Activated naive CD4-positive, alpha-beta T cell treated with anti-CD3 and anti-CD28 coated beads for 36 hours (primary cell): ENCODE results near the gene RAI14. TPM values are rescaled to one million over a fixed set of nuclear protein-coding genes. Genes with fewer than 3 reads are reported as not detected.

Experiments
- CTCF ChIA-PET: fragments of 350-600 bp; sonication (Branson Sonifier 250); formaldehyde crosslinking; loops from one replicate; lab custom pipeline; 2021; ENCODE audit warnings: antibody characterized with exemption; lab: Charles Lee
- DNase-seq: peaks from one replicate; pipeline ENCODE4 v3.0.0-alpha.2; 2020
- H3K27ac Mint-ChIP-seq: one replicate; pipeline ENCODE4 v1.8.0; 2021; ENCODE audit warnings: mild to moderate bottlenecking, mixed read lengths
- H3K27me3 Mint-ChIP-seq: one replicate; pipeline ENCODE4 v1.8.0; 2021; ENCODE audit warnings: low read depth, mixed read lengths
- H3K36me3 Mint-ChIP-seq: one replicate; pipeline ENCODE4 v1.8.0; 2021; ENCODE audit warnings: low read depth, mixed read lengths
- H3K4me1 Mint-ChIP-seq: one replicate; pipeline ENCODE4 v1.8.0; 2021; ENCODE audit warnings: low read depth, mixed read lengths
- H3K4me3 Mint-ChIP-seq: one replicate; pipeline ENCODE4 v1.8.0; 2021; ENCODE audit warnings: mild to moderate bottlenecking, moderate library complexity, mixed read lengths
- H3K9me3 Mint-ChIP-seq: one replicate; pipeline ENCODE4 v1.8.0; 2021; ENCODE audit warnings: mixed read lengths
- intact Hi-C: fragments of 100-400 bp; cut with micrococcal nuclease; formaldehyde crosslinking; loops from one replicate; pipeline ENCODE4 v1.15.1; 2023
- total RNA-seq, 2 experiments: library from RNA; stranded (reverse); gene quantifications; one replicate each; pipeline ENCODE4 v1.2.3, GENCODE V29; 2021

Gene RAI14
- total RNA-seq, 2 experiments from 2014 or later: 5.8 to 6.7 TPM

- no peak overlapping the region for H3K4me3 Mint-ChIP-seq
- no peaks in the 10 kb centered on the region for H3K9me3 Mint-ChIP-seq
- no peak overlapping the region for H3K27ac Mint-ChIP-seq
- H3K4me1 Mint-ChIP-seq: peaks cover 8% of the 10 kb centered on the region
- intact Hi-C loops: loop anchor here (10.0 kb wide), 1 partner anchor 243 kb away; no protein-coding TSS in a partner anchor
- no peak for DNase-seq
- CTCF ChIA-PET: interaction anchor here (1.1 kb wide), 1 partner anchor 128 kb away, joined by 4 read pairs; no protein-coding TSS in a partner anchor
- peaks cover 23% of the 10 kb centered on the region for H3K27me3 Mint-ChIP-seq
- H3K36me3 Mint-ChIP-seq: no peaks in the 10 kb centered on the region
Observed at GRCh38 chr5:34651791-34652190, 4.3 kb upstream of the RAI14 start.

GRCh38 chr5:34652466-34652865 lies 3.7 kb upstream of the RAI14 start:
- DNase-seq: no peak
- Mint-ChIP-seq H3K36me3 (no peaks in the 10 kb centered on the region), H3K27me3 (peaks cover 22% of the 10 kb centered on the region), H3K27ac (no peak overlapping the region), H3K4me1 (peaks cover 11% of the 10 kb centered on the region), H3K4me3 (no peak overlapping the region), H3K9me3 (no peaks in the 10 kb centered on the region)
- intact Hi-C loops: loop anchor here (10.0 kb wide), 1 partner anchor 242 kb away; no protein-coding TSS in a partner anchor
- CTCF ChIA-PET: no interaction called here

GRCh38 chr5:34652914-34653313 lies 3.2 kb upstream of the RAI14 start:
- Mint-ChIP-seq H3K4me1 (peaks cover 15% of the 10 kb centered on the region), H3K27me3 (peaks cover 26% of the 10 kb centered on the region), H3K9me3 (no peaks in the 10 kb centered on the region), H3K27ac (no peak overlapping the region), H3K4me3 (no peak overlapping the region), H3K36me3 (no peaks in the 10 kb centered on the region)
- CTCF ChIA-PET: interaction anchor here (0.6 kb wide), 1 partner anchor 36 kb away, joined by 3 read pairs; no protein-coding TSS in a partner anchor
- intact Hi-C loops: loop anchor here (10.0 kb wide), 1 partner anchor 242 kb away; no protein-coding TSS in a partner anchor
- DNase-seq: no peak

- H3K9me3 Mint-ChIP-seq: no peaks in the 10 kb centered on the region
- H3K27me3 Mint-ChIP-seq: peaks cover 22% of the 10 kb centered on the region
- H3K27ac Mint-ChIP-seq: no peak overlapping the region
- H3K4me3 Mint-ChIP-seq: no peak overlapping the region
- DNase-seq: no peak
- H3K36me3 Mint-ChIP-seq: no peaks in the 10 kb centered on the region
- CTCF ChIA-PET: interaction anchor here (0.6 kb wide), 1 partner anchor 35 kb away, joined by 3 read pairs; no protein-coding TSS in a partner anchor
- intact Hi-C loops: loop anchor here (10.0 kb wide), 1 partner anchor 241 kb away; no protein-coding TSS in a partner anchor
- H3K4me1 Mint-ChIP-seq: peaks cover 17% of the 10 kb centered on the region
Observed at GRCh38 chr5:34653708-34654107, 2.4 kb upstream of the RAI14 start.

- peak overlapping the region; percentile 8 for H3K27ac Mint-ChIP-seq
- H3K36me3 Mint-ChIP-seq: no peaks in the 10 kb centered on the region
- CTCF ChIA-PET: interaction anchor here (1.5 kb wide), 1 partner anchor 170 kb away, joined by 3 read pairs; no protein-coding TSS in a partner anchor
- intact Hi-C loops: loop anchor here (5.0 to 10.0 kb wide), 2 partner anchors 168 to 239 kb away; no protein-coding TSS in a partner anchor
- DNase-seq: peak; percentile 35
- peak overlapping the region; percentile 78 for H3K4me3 Mint-ChIP-seq
- peaks cover 17% of the 10 kb centered on the region for H3K4me1 Mint-ChIP-seq
- H3K27me3 Mint-ChIP-seq: peaks cover 27% of the 10 kb centered on the region
- no peaks in the 10 kb centered on the region for H3K9me3 Mint-ChIP-seq
Observed at GRCh38 chr5:34655354-34655991, 655 bp upstream of the RAI14 start.

- no peak overlapping the region for H3K27ac Mint-ChIP-seq
- peaks cover 38% of the 10 kb centered on the region for H3K27me3 Mint-ChIP-seq
- DNase-seq: peak; percentile 23
- peak overlapping the region; percentile 73 for H3K4me3 Mint-ChIP-seq
- CTCF ChIA-PET: no interaction called here
- no peaks in the 10 kb centered on the region for H3K36me3 Mint-ChIP-seq
- H3K9me3 Mint-ChIP-seq: no peaks in the 10 kb centered on the region
- peaks cover 17% of the 10 kb centered on the region for H3K4me1 Mint-ChIP-seq
- intact Hi-C loops: loop anchor here (1.0 to 10.0 kb wide), 3 partner anchors 169 to 238 kb away; partner anchors contain the start of gene TTC23L
Observed at GRCh38 chr5:34656700-34657273, 659 bp downstream of the RAI14 start.

- Mint-ChIP-seq H3K27me3 (peaks cover 41% of the 10 kb centered on the region), H3K4me3 (peak overlapping the region; percentile 73), H3K9me3 (no peaks in the 10 kb centered on the region), H3K36me3 (no peaks in the 10 kb centered on the region), H3K27ac (no peak overlapping the region), H3K4me1 (peaks cover 17% of the 10 kb centered on the region)
- intact Hi-C loops: loop anchor here (5.0 to 10.0 kb wide), 2 partner anchors 170 to 237 kb away; no protein-coding TSS in a partner anchor
- DNase-seq: no peak
- CTCF ChIA-PET: no interaction called here
Observed at GRCh38 chr5:34657274-34657921, 1.3 kb downstream of the RAI14 start.

GRCh38 chr5:34657988-34658387 lies 1.9 kb downstream of the RAI14 start:
- H3K4me1 Mint-ChIP-seq: peaks cover 17% of the 10 kb centered on the region
- H3K27me3 Mint-ChIP-seq: peaks cover 41% of the 10 kb centered on the region
- intact Hi-C loops: loop anchor here (5.0 to 10.0 kb wide), 2 partner anchors 171 to 237 kb away; no protein-coding TSS in a partner anchor
- no peak for DNase-seq
- H3K27ac Mint-ChIP-seq: no peak overlapping the region
- no peaks in the 10 kb centered on the region for H3K9me3 Mint-ChIP-seq
- H3K4me3 Mint-ChIP-seq: peak overlapping the region; percentile 73
- H3K36me3 Mint-ChIP-seq: no peaks in the 10 kb centered on the region
- CTCF ChIA-PET: no interaction called here

GRCh38 chr5:34659168-34659567 lies 3.0 kb downstream of the RAI14 start:
- H3K27ac Mint-ChIP-seq: no peak overlapping the region
- no peaks in the 10 kb centered on the region for H3K36me3 Mint-ChIP-seq
- CTCF ChIA-PET: no interaction called here
- H3K9me3 Mint-ChIP-seq: no peaks in the 10 kb centered on the region
- H3K4me1 Mint-ChIP-seq: peaks cover 17% of the 10 kb centered on the region
- DNase-seq: no peak
- intact Hi-C loops: loop anchor here (5.0 to 10.0 kb wide), 2 partner anchors 172 to 236 kb away; no protein-coding TSS in a partner anchor
- no peak overlapping the region for H3K4me3 Mint-ChIP-seq
- peaks cover 41% of the 10 kb centered on the region for H3K27me3 Mint-ChIP-seq

GRCh38 chr5:34660444-34660843 lies 4.3 kb downstream of the RAI14 start:
- DNase-seq: no peak
- peaks cover 13% of the 10 kb centered on the region for H3K4me1 Mint-ChIP-seq
- H3K4me3 Mint-ChIP-seq: no peak overlapping the region
- intact Hi-C loops: no loop called here
- H3K27ac Mint-ChIP-seq: no peak overlapping the region
- H3K27me3 Mint-ChIP-seq: peaks cover 33% of the 10 kb centered on the region
- H3K36me3 Mint-ChIP-seq: no peaks in the 10 kb centered on the region
- CTCF ChIA-PET: no interaction called here
- H3K9me3 Mint-ChIP-seq: no peaks in the 10 kb centered on the region

- DNase-seq: no peak
- intact Hi-C loops: no loop called here
- CTCF ChIA-PET: interaction anchor here (0.7 to 0.8 kb wide), 3 partner anchors 55 to 294 kb away, joined by 3 read pairs; no protein-coding TSS in a partner anchor
- no peaks in the 10 kb centered on the region for H3K9me3 Mint-ChIP-seq
- H3K4me1 Mint-ChIP-seq: no peaks in the 10 kb centered on the region
- H3K27ac Mint-ChIP-seq: no peak overlapping the region
- no peaks in the 10 kb centered on the region for H3K36me3 Mint-ChIP-seq
- peaks cover 19% of the 10 kb centered on the region for H3K27me3 Mint-ChIP-seq
- no peak overlapping the region for H3K4me3 Mint-ChIP-seq
Observed at GRCh38 chr5:34663771-34664496, 7.8 kb downstream of the RAI14 start.
